K562 (cell line): ENCODE measurements around the gene HNRNPA2B1. TPM values are rescaled to one million over a fixed set of nuclear protein-coding genes. Genes with fewer than 3 reads are reported as not detected.

Source experiments
- ARNT ChIP-seq, 2 experiments: fragments of 450-650 bp; IDR thresholded peaks; 2 replicates each; pipeline ENCODE4 v1.6.1; 2016; ENCODE audit warnings: mild to moderate bottlenecking in 1 of 2
- BDP1 ChIP-seq: IDR thresholded peaks from 3 replicates; pipeline ENCODE4 v1.6.1; 2011; ENCODE audit not compliant: insufficient read length, insufficient read depth
- CTBP1 ChIP-seq: fragments of 450-650 bp; IDR thresholded peaks from 2 replicates; pipeline ENCODE4 v1.6.1; 2016; ENCODE audit warnings: borderline replicate concordance
- CXXC5 ChIP-seq: fragments of 250-450 bp; sonication (Bioruptor Pico); IDR thresholded peaks from 2 replicates; pipeline ENCODE4 v1.8.0; 2022; ENCODE audit warnings: inconsistent platforms, mild to moderate bottlenecking, moderate library complexity
- E2F6 ChIP-seq, 2 experiments: IDR thresholded peaks; 2 replicates each; pipeline ENCODE4 v1.6.1; 2011; ENCODE audit warnings: borderline replicate concordance in 1 of 2, control low read depth in 1 of 2, low read depth in 1 of 2, low read length in 1 of 2, mild to moderate bottlenecking in 1 of 2, mixed read lengths in 1 of 2, moderate library complexity in 1 of 2; ENCODE audit not compliant: insufficient read depth in 1 of 2, insufficient read length in 1 of 2, poor library complexity in 1 of 2, severe bottlenecking in 1 of 2; ENCODE audit errors: extremely low read depth in 1 of 2
- FOXK2 ChIP-seq, 2 experiments: fragments of 450-650 bp; IDR thresholded peaks in 1 of 2; conservative IDR thresholded peaks in 1 of 2; 2 replicates each; pipeline ENCODE4 v1.6.1; 2016; ENCODE audit warnings: low read depth in 2 of 2, mild to moderate bottlenecking in 1 of 2
- HMG20B ChIP-seq: fragments of 250-450 bp; sonication (Bioruptor Pico); IDR thresholded peaks from 2 replicates; pipeline ENCODE4 v1.5.0; 2021; ENCODE audit warnings: mild to moderate bottlenecking
- MECOM ChIP-seq: fragments of 250-450 bp; sonication (Bioruptor Pico); IDR thresholded peaks from 2 replicates; pipeline ENCODE4 v1.8.0; 2022; ENCODE audit warnings: inconsistent platforms
- NFIC ChIP-seq: fragments of 450-650 bp; IDR thresholded peaks from 2 replicates; pipeline ENCODE4 v1.6.1; 2017; ENCODE audit warnings: mild to moderate bottlenecking, inconsistent platforms
- NR1H2 ChIP-seq: sonication (generic); formaldehyde crosslinking; IDR thresholded peaks from 2 replicates; pipeline ENCODE4 v1.4.0; 2020; ENCODE audit warnings: mild to moderate bottlenecking, missing genetic modification reagents
- PHF21A ChIP-seq: fragments of 450-650 bp; IDR thresholded peaks from 2 replicates; pipeline ENCODE4 v1.6.1; 2017; ENCODE audit warnings: low read depth, borderline replicate concordance
- PRDM10 ChIP-seq: fragments of 450-650 bp; IDR thresholded peaks from 2 replicates; pipeline ENCODE4 v1.6.1; 2018; ENCODE audit not compliant: partially characterized antibody
- PREB ChIP-seq: sonication (generic); formaldehyde crosslinking; IDR thresholded peaks from 2 replicates; pipeline ENCODE4 v1.8.1; 2023; ENCODE audit warnings: mild to moderate bottlenecking, missing genetic modification reagents
- SRF ChIP-seq, 2 experiments: fragments of 250-450, 450-650 bp in 1 of 2; sonication (Bioruptor Pico) in 1 of 2; sonication (generic) in 1 of 2; formaldehyde crosslinking; IDR thresholded peaks; 2 replicates each; pipeline versions ENCODE4 v1.5.0 to v1.5.1; 2020 to 2022; ENCODE audit warnings: mild to moderate bottlenecking in 1 of 2, missing genetic modification reagents in 1 of 2
- ZNF408 ChIP-seq: fragments of 250-450 bp; sonication (Bioruptor Pico); IDR thresholded peaks from 2 replicates; pipeline ENCODE4 v1.4.0; 2020; ENCODE audit warnings: low read depth, mild to moderate bottlenecking, moderate library complexity
- ZNF695 ChIP-seq: fragments of 450-650 bp; formaldehyde crosslinking; IDR thresholded peaks from 2 replicates; pipeline ENCODE4 v1.4.0; 2020; ENCODE audit warnings: mild to moderate bottlenecking, moderate library complexity
- ZNF740 ChIP-seq, 3 experiments: fragments of 200-800 bp in 1 of 3; sonication (Bioruptor generic) in 1 of 3; sonication (generic) in 1 of 3; formaldehyde crosslinking in 1 of 3; IDR thresholded peaks; 2 replicates each; pipeline versions ENCODE4 v1.6.1 to v1.8.0; 2016 to 2022; ENCODE audit warnings: mild to moderate bottlenecking in 2 of 3, missing compliant biosample characterization in 2 of 3, missing genetic modification characterization in 2 of 3, missing genetic modification reagents in 1 of 3
- polyA plus RNA-seq, 8 experiments: library from polyadenylated mRNA; depleted of rRNA in 4 of 8; stranded (reverse) in 5 of 8; unstranded in 3 of 8; fragments of >200 nt; fragmentation: Nextera tagmentation in 2 of 8; fragmentation: Illumina TruSeq in 1 of 8; extraction: Ambion mirVana in 2 of 8; extraction: Trizol in 1 of 8; gene quantifications; 2 replicates each; pipeline versions ENCODE4 v1.2.1 to v1.2.3, GENCODE V29; 2011 to 2014; ENCODE audit warnings: inconsistent platforms in 1 of 8, missing spikeins in 1 of 8
- total RNA-seq, 7 experiments: library from RNA; depleted of rRNA in 6 of 7; stranded (reverse); fragments of >200 nt in 6 of 7; fragmentation: Illumina TruSeq in 2 of 7; extraction: Trizol in 2 of 7; gene quantifications; 2 replicates each; pipeline versions ENCODE4 v1.2.1 to v1.2.3, GENCODE V29; 2011 to 2021; ENCODE audit warnings: low replicate concordance in 1 of 7

The HNRNPA2B1 gene
- total and polyA plus RNA-seq, 9 of the 15 experiments (the other 6 are each of a cell fraction or from before 2014, with no cell fraction given): 630 to 1,989 (median 865) TPM

- TF ChIP-seq NFIC (no peak), PRDM10 (peak; percentile 21), ZNF408 (CRISPR knock-in tag) (no peak), SRF (CRISPR knock-in tag; IDR thresholded peaks at IDR 0.05) (no peak), HMG20B (CRISPR knock-in tag) (no peak), PREB (no peak), BDP1 (no peak), E2F6 (IDR thresholded peaks at IDR 0.05; ENCODE audit: borderline replicate concordance in 1 of 2, extremely low read depth in 1 of 2, insufficient read depth in 1 of 2, insufficient read length in 1 of 2, low read depth in 1 of 2, low read length in 1 of 2, poor library complexity in 1 of 2, severe bottlenecking in 1 of 2) (no peak), ZNF740 (CRISPR knock-in tag; IDR thresholded peaks at IDR 0.05) (peak; percentile 79), ZNF740 (tag; IDR thresholded peaks at IDR 0.05) (peak in 1 of 2 experiments; percentile 82; a peak in 2 of 4 replicates), MECOM (no peak), CTBP1 (no peak), FOXK2 (conservative IDR thresholded peaks at IDR 0.05 in 1 of 2, IDR thresholded peaks at IDR 0.05 in 1 of 2; ENCODE audit: low read depth in 2 of 2) (no peak), NR1H2 (CRISPR knock-in tag) (no peak), CXXC5 (CRISPR knock-in tag) (peak; percentile 40), ZNF695 (CRISPR knock-in tag) (no peak), PHF21A (0 out of 2 replicates have a peak, but pooled peaks have one; percentile 26), ARNT (IDR thresholded peaks at IDR 0.05) (no peak)
Observed at GRCh38 chr7:26199301-26200037, 1.1 kb downstream of the HNRNPA2B1 start (continued).
